ENCODE measurements around the gene ARHGEF28.

Gene ARHGEF28

GRCh38 chr5:73897893-73898292, 271.9 kb downstream of the ARHGEF28 start:
- H2BK15ac ChIP-seq (replicated peaks; ENCODE audit: low read depth): no peak overlapping the region
- H4K8ac ChIP-seq (ENCODE audit: low read depth, low read length): no peak overlapping the region
- H2BK5ac ChIP-seq (ENCODE audit: low read length): no peak overlapping the region
- no peak overlapping the region for H3K4ac ChIP-seq (ENCODE audit: low read depth, low read length)
- DNase-seq: no peak
- H2AK5ac ChIP-seq (ENCODE audit: low read length): no peak overlapping the region
- no peak overlapping the region for H3K18ac ChIP-seq (ENCODE audit: low read length)
- no peak overlapping the region for H3K4me2 ChIP-seq (ENCODE audit: low read length)
- no peaks in the 10 kb centered on the region for H3K27me3 ChIP-seq (ENCODE audit: insufficient read depth, low read length, poor library complexity)
- H3K27ac ChIP-seq (ENCODE audit: low read depth, low read length): no peak overlapping the region
- no peaks in the 10 kb centered on the region for H3K36me3 ChIP-seq (ENCODE audit: control insufficient read depth, insufficient read depth, low read length)
- H3K23ac ChIP-seq (ENCODE audit: low read length): no peak overlapping the region
- H2BK120ac ChIP-seq (ENCODE audit: low read depth, low read length): no peak overlapping the region
- no peaks in the 10 kb centered on the region for H3K79me2 ChIP-seq (ENCODE audit: control insufficient read depth, insufficient read depth, low read length)
- no peaks in the 10 kb centered on the region for H3K4me1 ChIP-seq (ENCODE audit: control insufficient read depth, low read depth, low read length)
- no peak overlapping the region for H3K56ac ChIP-seq (ENCODE audit: low read length)
- no peaks in the 10 kb centered on the region for H3K79me1 ChIP-seq (ENCODE audit: low read length)
- WGBS (ENCODE audit: extremely low coverage, insufficient coverage, low lambda C conversion rate): no CpG with 5 or more reads among the region's 5 CpGs
- no peak overlapping the region for H3K9ac ChIP-seq (ENCODE audit: low read length)
- H3K4me3 ChIP-seq (ENCODE audit: low read length): no peak overlapping the region
- H4K5ac ChIP-seq (ENCODE audit: low read length): no peak overlapping the region

- H4K5ac ChIP-seq (ENCODE audit: low read length): no peak overlapping the region
- no peaks in the 10 kb centered on the region for H3K27me3 ChIP-seq (ENCODE audit: insufficient read depth, low read length, poor library complexity)
- H3K4me1 ChIP-seq (ENCODE audit: control insufficient read depth, low read depth, low read length): no peaks in the 10 kb centered on the region
- no peak overlapping the region for H3K18ac ChIP-seq (ENCODE audit: low read length)
- no peak overlapping the region for H2BK120ac ChIP-seq (ENCODE audit: low read depth, low read length)
- H3K9ac ChIP-seq (ENCODE audit: low read length): no peak overlapping the region
- H3K56ac ChIP-seq (ENCODE audit: low read length): no peak overlapping the region
- H3K79me1 ChIP-seq (ENCODE audit: low read length): no peaks in the 10 kb centered on the region
- no peaks in the 10 kb centered on the region for H3K79me2 ChIP-seq (ENCODE audit: control insufficient read depth, insufficient read depth, low read length)
- DNase-seq: no peak
- no peak overlapping the region for H2BK5ac ChIP-seq (ENCODE audit: low read length)
- no peak overlapping the region for H2BK15ac ChIP-seq (replicated peaks; ENCODE audit: low read depth)
- H3K36me3 ChIP-seq (ENCODE audit: control insufficient read depth, insufficient read depth, low read length): no peaks in the 10 kb centered on the region
- no CpG with 5 or more reads among the region's 9 CpGs for WGBS (ENCODE audit: extremely low coverage, insufficient coverage, low lambda C conversion rate)
- no peak overlapping the region for H3K23ac ChIP-seq (ENCODE audit: low read length)
- H4K8ac ChIP-seq (ENCODE audit: low read depth, low read length): no peak overlapping the region
- H3K4me3 ChIP-seq (ENCODE audit: low read length): no peak overlapping the region
- no peak overlapping the region for H3K4ac ChIP-seq (ENCODE audit: low read depth, low read length)
- no peak overlapping the region for H2AK5ac ChIP-seq (ENCODE audit: low read length)
- H3K27ac ChIP-seq (ENCODE audit: low read depth, low read length): no peak overlapping the region
- H3K4me2 ChIP-seq (ENCODE audit: low read length): no peak overlapping the region
These were observed 273.1 kb downstream of the ARHGEF28 start for GRCh38 chr5:73899055-73899454.

- no CpG with 5 or more reads among the region's 3 CpGs for WGBS (ENCODE audit: extremely low coverage, insufficient coverage, low lambda C conversion rate)
- no peaks in the 10 kb centered on the region for H3K79me2 ChIP-seq (ENCODE audit: control insufficient read depth, insufficient read depth, low read length)
- H3K4me1 ChIP-seq (ENCODE audit: control insufficient read depth, low read depth, low read length): no peaks in the 10 kb centered on the region
- H3K4me2 ChIP-seq (ENCODE audit: low read length): no peak overlapping the region
- H3K4ac ChIP-seq (ENCODE audit: low read depth, low read length): no peak overlapping the region
- no peaks in the 10 kb centered on the region for H3K79me1 ChIP-seq (ENCODE audit: low read length)
- H2BK15ac ChIP-seq (replicated peaks; ENCODE audit: low read depth): no peak overlapping the region
- no peak overlapping the region for H3K27ac ChIP-seq (ENCODE audit: low read depth, low read length)
- no peak overlapping the region for H2BK120ac ChIP-seq (ENCODE audit: low read depth, low read length)
- no peaks in the 10 kb centered on the region for H3K27me3 ChIP-seq (ENCODE audit: insufficient read depth, low read length, poor library complexity)
- H3K18ac ChIP-seq (ENCODE audit: low read length): no peak overlapping the region
- H4K5ac ChIP-seq (ENCODE audit: low read length): no peak overlapping the region
- no peak overlapping the region for H4K8ac ChIP-seq (ENCODE audit: low read depth, low read length)
- H3K4me3 ChIP-seq (ENCODE audit: low read length): no peak overlapping the region
- no peak overlapping the region for H3K23ac ChIP-seq (ENCODE audit: low read length)
- H2BK5ac ChIP-seq (ENCODE audit: low read length): no peak overlapping the region
- no peak overlapping the region for H3K9ac ChIP-seq (ENCODE audit: low read length)
- DNase-seq: no peak
- H3K56ac ChIP-seq (ENCODE audit: low read length): no peak overlapping the region
- H3K36me3 ChIP-seq (ENCODE audit: control insufficient read depth, insufficient read depth, low read length): no peaks in the 10 kb centered on the region
- no peak overlapping the region for H2AK5ac ChIP-seq (ENCODE audit: low read length)
These were observed 273.9 kb downstream of the ARHGEF28 start for GRCh38 chr5:73899916-73900315.

- no peak overlapping the region for H3K4me3 ChIP-seq (ENCODE audit: low read length)
- no peaks in the 10 kb centered on the region for H3K79me1 ChIP-seq (ENCODE audit: low read length)
- H3K36me3 ChIP-seq (ENCODE audit: control insufficient read depth, insufficient read depth, low read length): no peaks in the 10 kb centered on the region
- no peak overlapping the region for H3K4ac ChIP-seq (ENCODE audit: low read depth, low read length)
- H3K4me2 ChIP-seq (ENCODE audit: low read length): no peak overlapping the region
- H4K5ac ChIP-seq (ENCODE audit: low read length): no peak overlapping the region
- H2AK5ac ChIP-seq (ENCODE audit: low read length): no peak overlapping the region
- H3K18ac ChIP-seq (ENCODE audit: low read length): no peak overlapping the region
- no peak for DNase-seq
- H2BK120ac ChIP-seq (ENCODE audit: low read depth, low read length): no peak overlapping the region
- H3K79me2 ChIP-seq (ENCODE audit: control insufficient read depth, insufficient read depth, low read length): no peaks in the 10 kb centered on the region
- H2BK5ac ChIP-seq (ENCODE audit: low read length): no peak overlapping the region
- no peak overlapping the region for H2BK15ac ChIP-seq (replicated peaks; ENCODE audit: low read depth)
- H3K23ac ChIP-seq (ENCODE audit: low read length): no peak overlapping the region
- no peaks in the 10 kb centered on the region for H3K27me3 ChIP-seq (ENCODE audit: insufficient read depth, low read length, poor library complexity)
- WGBS (ENCODE audit: extremely low coverage, insufficient coverage, low lambda C conversion rate): no CpG with 5 or more reads among the region's 7 CpGs
- no peaks in the 10 kb centered on the region for H3K4me1 ChIP-seq (ENCODE audit: control insufficient read depth, low read depth, low read length)
- H3K56ac ChIP-seq (ENCODE audit: low read length): no peak overlapping the region
- H3K27ac ChIP-seq (ENCODE audit: low read depth, low read length): no peak overlapping the region
- H4K8ac ChIP-seq (ENCODE audit: low read depth, low read length): no peak overlapping the region
- no peak overlapping the region for H3K9ac ChIP-seq (ENCODE audit: low read length)
These were observed 274.6 kb downstream of the ARHGEF28 start for GRCh38 chr5:73900566-73900965.

- Histone ChIP-seq H2BK120ac (ENCODE audit: low read depth, low read length) (no peak overlapping the region), H3K4me2 (ENCODE audit: low read length) (no peak overlapping the region), H4K8ac (ENCODE audit: low read depth, low read length) (no peak overlapping the region), H3K18ac (ENCODE audit: low read length) (no peak overlapping the region), H3K9ac (ENCODE audit: low read length) (no peak overlapping the region), H3K27me3 (ENCODE audit: insufficient read depth, low read length, poor library complexity) (no peaks in the 10 kb centered on the region), H3K36me3 (ENCODE audit: control insufficient read depth, insufficient read depth, low read length) (no peaks in the 10 kb centered on the region), H2AK5ac (ENCODE audit: low read length) (no peak overlapping the region), H3K4me3 (ENCODE audit: low read length) (no peak overlapping the region), H3K79me2 (ENCODE audit: control insufficient read depth, insufficient read depth, low read length) (no peaks in the 10 kb centered on the region), H3K23ac (ENCODE audit: low read length) (no peak overlapping the region), H3K79me1 (ENCODE audit: low read length) (no peaks in the 10 kb centered on the region), H3K56ac (ENCODE audit: low read length) (no peak overlapping the region), H3K27ac (ENCODE audit: low read depth, low read length) (no peak overlapping the region), H3K4me1 (ENCODE audit: control insufficient read depth, low read depth, low read length) (no peaks in the 10 kb centered on the region), H3K4ac (ENCODE audit: low read depth, low read length) (no peak overlapping the region), H4K5ac (ENCODE audit: low read length) (no peak overlapping the region), H2BK5ac (ENCODE audit: low read length) (no peak overlapping the region), H2BK15ac (replicated peaks; ENCODE audit: low read depth) (no peak overlapping the region)
- no CpG with 5 or more reads among the region's 13 CpGs for WGBS (ENCODE audit: extremely low coverage, insufficient coverage, low lambda C conversion rate)
- peak; percentile 11 for DNase-seq
These were observed 275.0 kb downstream of the ARHGEF28 start for GRCh38 chr5:73901043-73901442.

- DNase-seq: peak; percentile 34
- Histone ChIP-seq H3K79me2 (ENCODE audit: control insufficient read depth, insufficient read depth, low read length) (no peaks in the 10 kb centered on the region), H3K23ac (ENCODE audit: low read length) (no peak overlapping the region), H2BK120ac (ENCODE audit: low read depth, low read length) (no peak overlapping the region), H3K36me3 (ENCODE audit: control insufficient read depth, insufficient read depth, low read length) (no peaks in the 10 kb centered on the region), H2BK15ac (replicated peaks; ENCODE audit: low read depth) (no peak overlapping the region), H3K18ac (ENCODE audit: low read length) (no peak overlapping the region), H3K4me3 (ENCODE audit: low read length) (no peak overlapping the region), H3K56ac (ENCODE audit: low read length) (no peak overlapping the region), H4K8ac (ENCODE audit: low read depth, low read length) (no peak overlapping the region), H3K9ac (ENCODE audit: low read length) (no peak overlapping the region), H3K27me3 (ENCODE audit: insufficient read depth, low read length, poor library complexity) (no peaks in the 10 kb centered on the region), H3K27ac (ENCODE audit: low read depth, low read length) (no peak overlapping the region), H3K4ac (ENCODE audit: low read depth, low read length) (no peak overlapping the region), H4K5ac (ENCODE audit: low read length) (no peak overlapping the region), H3K79me1 (ENCODE audit: low read length) (no peaks in the 10 kb centered on the region), H3K4me1 (ENCODE audit: control insufficient read depth, low read depth, low read length) (no peaks in the 10 kb centered on the region), H2BK5ac (ENCODE audit: low read length) (no peak overlapping the region), H3K4me2 (ENCODE audit: low read length) (no peak overlapping the region), H2AK5ac (ENCODE audit: low read length) (no peak overlapping the region)
- WGBS (ENCODE audit: extremely low coverage, insufficient coverage, low lambda C conversion rate): no CpG with 5 or more reads among the region's 4 CpGs
These were observed 275.5 kb downstream of the ARHGEF28 start for GRCh38 chr5:73901455-73901854.
